H9 (cell line): ENCODE measurements around the gene RPRD2. TPM values are rescaled to one million over a fixed set of nuclear protein-coding genes. Genes with fewer than 3 reads are reported as not detected.

Source experiments
- DNase-seq: peaks from one replicate; pipeline ENCODE4 v3.0.0-alpha.2; 2017
- H2AFZ ChIP-seq: one replicate; pipeline ENCODE4 v1.6.1; 2013; ENCODE audit warnings: mild to moderate bottlenecking, low read length, control low read depth, moderate library complexity
- H2AK5ac ChIP-seq: 2 replicates; pipeline ENCODE4 v1.6.1; 2013; ENCODE audit warnings: low read length, control low read depth, mixed read lengths; ENCODE audit not compliant: insufficient read length
- H2BK120ac ChIP-seq: one replicate; pipeline ENCODE4 v1.6.1; 2013; ENCODE audit warnings: low read depth, mild to moderate bottlenecking, low read length, control low read depth, inconsistent platforms; ENCODE audit not compliant: poor library complexity, severe bottlenecking
- H2BK12ac ChIP-seq: 2 replicates; pipeline ENCODE4 v1.6.1; 2013; ENCODE audit warnings: low read length, control low read depth, mixed read lengths, low read depth; ENCODE audit not compliant: insufficient read length
- H2BK15ac ChIP-seq: 2 replicates; pipeline ENCODE4 v1.6.1; 2013; ENCODE audit warnings: low read depth, low read length, control low read depth
- H2BK20ac ChIP-seq: one replicate; pipeline ENCODE4 v1.6.1; 2013; ENCODE audit warnings: low read depth, mild to moderate bottlenecking, low read length, control low read depth, inconsistent platforms; ENCODE audit not compliant: poor library complexity, severe bottlenecking
- H2BK5ac ChIP-seq: 2 replicates; pipeline ENCODE4 v1.6.1; 2013; ENCODE audit warnings: low read length, control low read depth, mixed read lengths; ENCODE audit not compliant: insufficient read length
- H3K14ac ChIP-seq: 2 replicates; pipeline ENCODE4 v1.6.1; 2013; ENCODE audit warnings: low read length, control low read depth; ENCODE audit not compliant: insufficient read depth
- H3K18ac ChIP-seq: 2 replicates; pipeline ENCODE4 v1.6.1; 2013; ENCODE audit warnings: low read depth, mild to moderate bottlenecking, mixed read lengths, low read length, control low read depth; ENCODE audit not compliant: insufficient read length
- H3K23ac ChIP-seq: 2 replicates; pipeline ENCODE4 v1.6.1; 2013; ENCODE audit warnings: low read length, control low read depth, mixed read lengths, low read depth; ENCODE audit not compliant: insufficient read length
- H3K23me2 ChIP-seq: 2 replicates; pipeline ENCODE4 v1.6.1; 2013; ENCODE audit warnings: low read depth, mild to moderate bottlenecking, mixed read lengths, low read length, control low read depth; ENCODE audit not compliant: insufficient read length, poor library complexity, severe bottlenecking
- H3K27ac ChIP-seq: 2 replicates; pipeline ENCODE4 v1.5.1; 2013; ENCODE audit warnings: low read length, control low read depth, mixed read lengths, low read depth; ENCODE audit not compliant: insufficient read length
- H3K27me3 ChIP-seq: 2 replicates; pipeline ENCODE4 v1.6.1; 2013; ENCODE audit warnings: low read length, control low read depth, inconsistent platforms; ENCODE audit not compliant: insufficient read depth
- H3K4ac ChIP-seq: 2 replicates; pipeline ENCODE4 v1.6.1; 2013; ENCODE audit warnings: low read depth, mild to moderate bottlenecking, control low read depth, inconsistent platforms, low read length, moderate library complexity
- H3K4me1 ChIP-seq: 2 replicates; pipeline ENCODE4 v1.6.1; 2013; ENCODE audit warnings: low read length, control low read depth, inconsistent platforms; ENCODE audit not compliant: insufficient read depth
- H3K4me2 ChIP-seq: 2 replicates; pipeline ENCODE4 v1.6.1; 2013; ENCODE audit warnings: low read length, control low read depth, mixed read lengths; ENCODE audit not compliant: insufficient read length, insufficient read depth
- H3K56ac ChIP-seq: 2 replicates; pipeline ENCODE4 v1.6.1; 2013; ENCODE audit warnings: low read depth, mild to moderate bottlenecking, mixed read lengths, low read length, control low read depth; ENCODE audit not compliant: insufficient read length
- H3K79me1 ChIP-seq: 2 replicates; pipeline ENCODE4 v1.6.1; 2013; ENCODE audit warnings: low read depth, mild to moderate bottlenecking, moderate library complexity, low read length, control low read depth, inconsistent platforms; ENCODE audit not compliant: insufficient read depth, poor library complexity, severe bottlenecking
- H3K79me2 ChIP-seq: 2 replicates; pipeline ENCODE4 v1.6.1; 2013; ENCODE audit warnings: low read length, control low read depth, inconsistent platforms; ENCODE audit not compliant: insufficient read depth
- H3K9ac ChIP-seq: 2 replicates; pipeline ENCODE4 v1.6.1; 2013; ENCODE audit warnings: low read length, control low read depth, mixed read lengths; ENCODE audit not compliant: insufficient read length; ENCODE audit errors: extremely low read depth
- H3K9me3 ChIP-seq: one replicate; pipeline ENCODE4 v1.6.1; 2013; ENCODE audit warnings: low read depth, low read length, inconsistent platforms; ENCODE audit not compliant: control insufficient read depth
- H3T11ph ChIP-seq: one replicate; pipeline ENCODE4 v1.6.1; 2013; ENCODE audit warnings: mild to moderate bottlenecking, low read length, control low read depth, inconsistent platforms
- H4K20me1 ChIP-seq: one replicate; pipeline ENCODE4 v1.6.1; 2013; ENCODE audit not compliant: control insufficient read depth, insufficient read length, insufficient read depth
- H4K5ac ChIP-seq: 2 replicates; pipeline ENCODE4 v1.6.1; 2013; ENCODE audit warnings: low read depth, mild to moderate bottlenecking, mixed read lengths, low read length, control low read depth; ENCODE audit not compliant: insufficient read length
- H4K8ac ChIP-seq: replicated peaks from 2 replicates; pipeline ENCODE4 v1.6.1; 2013; ENCODE audit warnings: low read length, control low read depth, mixed read lengths, low read depth; ENCODE audit not compliant: insufficient read length
- H4K91ac ChIP-seq: 2 replicates; pipeline ENCODE4 v1.6.1; 2013; ENCODE audit warnings: low read depth, mild to moderate bottlenecking, moderate library complexity, mixed read lengths, low read length, control low read depth; ENCODE audit not compliant: insufficient read length
- H3K27ac Mint-ChIP-seq, 3 experiments: 2 replicates in 2 of 3; 3 replicates in 1 of 3; pipeline ENCODE4 v1.8.0; 2020 to 2021; ENCODE audit warnings: mixed read lengths in 3 of 3, mild to moderate bottlenecking in 1 of 3, moderate library complexity in 1 of 3
- H3K27me3 Mint-ChIP-seq: 2 replicates; pipeline ENCODE4 v1.8.0; 2021; ENCODE audit warnings: low read depth, mild to moderate bottlenecking, moderate library complexity, mixed read lengths
- H3K36me3 Mint-ChIP-seq, 3 experiments: 2 replicates in 2 of 3; 3 replicates in 1 of 3; pipeline ENCODE4 v1.8.0; 2020 to 2021; ENCODE audit warnings: low read depth in 3 of 3, mixed read lengths in 3 of 3; ENCODE audit not compliant: insufficient read depth in 1 of 3
- H3K4me1 Mint-ChIP-seq, 2 experiments: 2 replicates each; pipeline ENCODE4 v1.8.0; 2020; ENCODE audit warnings: mixed read lengths in 2 of 2
- H3K4me3 Mint-ChIP-seq, 2 experiments: 2 replicates in 1 of 2; 3 replicates in 1 of 2; pipeline ENCODE4 v1.8.0; 2020 to 2021; ENCODE audit warnings: mild to moderate bottlenecking in 2 of 2, mixed read lengths in 2 of 2, moderate library complexity in 1 of 2
- H3K9me3 Mint-ChIP-seq, 2 experiments: 2 replicates in 1 of 2; 3 replicates in 1 of 2; pipeline ENCODE4 v1.8.0; 2020; ENCODE audit warnings: mild to moderate bottlenecking in 2 of 2, mixed read lengths in 2 of 2, moderate library complexity in 1 of 2
- WGBS: extraction: QIAGEN DNeasy Blood & Tissue Kit; methylation state at CpG from one replicate; pipeline ENCODE4 v1.1.7; 2013; ENCODE audit warnings: missing lambda C conversion rate, low lambda C conversion rate, mixed read lengths; ENCODE audit not compliant: insufficient read length; ENCODE audit errors: extremely low coverage; 5-methylcytosine and 5-hydroxymethylcytosine counted together
- total RNA-seq: library from RNA; stranded (reverse); gene quantifications from 2 replicates; pipeline ENCODE4 v1.2.1, GENCODE V29; 2021
- TF ChIP-seq, protein P1 (sequence below): fragments of 200-600 bp; sonication (generic); conservative IDR thresholded peaks from 3 replicates; pipeline ENCODE4 v1.8.0; 2021; ENCODE audit warnings: antibody characterized with exemption, mild to moderate bottlenecking

Gene RPRD2
- total RNA-seq, 1 experiment from 2014 or later, result 39.0 TPM

DNA sequence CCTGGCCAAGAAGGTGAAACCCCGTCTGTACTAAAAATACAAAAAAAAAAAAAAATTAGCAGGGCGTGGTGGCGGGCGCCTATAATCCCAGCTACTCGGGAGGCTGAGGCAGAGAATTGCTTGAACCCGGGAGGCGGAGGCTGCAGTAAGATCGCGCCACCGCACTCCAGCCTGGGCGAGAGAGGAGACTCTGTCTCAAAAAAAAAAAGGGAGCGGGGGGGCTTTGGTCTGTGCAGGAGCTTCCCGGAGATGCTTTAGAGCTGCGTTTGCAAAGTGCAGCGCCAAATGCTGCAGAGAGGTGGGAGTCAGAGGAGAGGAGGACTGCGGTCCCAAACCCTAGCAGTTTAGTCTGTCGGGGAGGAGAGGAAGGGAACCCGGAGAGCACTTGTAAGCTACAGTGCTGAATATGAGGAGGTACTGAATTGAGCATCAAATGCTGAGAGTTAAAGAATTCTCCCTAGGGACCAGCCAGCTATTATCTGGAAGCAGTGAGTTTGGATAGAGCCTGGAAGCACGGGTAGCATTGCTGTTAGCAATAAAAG, 152.2 kb downstream of the RPRD2 start:
- H3K9me3 ChIP-seq, result no peaks in the 10 kb centered on the region
- peak overlapping the region; percentile 96 for H3K4me2 ChIP-seq
- H2BK15ac ChIP-seq, result no peak overlapping the region
- no peak overlapping the region for H4K8ac ChIP-seq
- H3K9ac ChIP-seq, result peak overlapping the region; percentile 46
- no peak overlapping the region for H2BK12ac ChIP-seq
- no peak overlapping the region for H2BK20ac ChIP-seq
- no CpG with 5 or more reads among the region's 19 CpGs for WGBS
- H3K4me1 ChIP-seq, result peaks cover 2% of the 10 kb centered on the region; the same call in 1 of the 2 replicates
- H3K9me3 Mint-ChIP-seq, result no peaks in the 10 kb centered on the region
- no peak overlapping the region for H3K18ac ChIP-seq
- no peak overlapping the region for H2AK5ac ChIP-seq
- H3K79me1 ChIP-seq, result no peaks in the 10 kb centered on the region
- peaks cover 2% of the 10 kb centered on the region for H4K20me1 ChIP-seq
- H3K27ac ChIP-seq, result no peak overlapping the region
- peaks cover 9 to 13% of the 10 kb centered on the region in 2 experiments for H3K4me1 Mint-ChIP-seq
- no peak overlapping the region for H3K14ac ChIP-seq
- no peak overlapping the region for H2AFZ ChIP-seq
- no peak overlapping the region for H3K23ac ChIP-seq
- peaks cover 0 to 11% (median 0%) of the 10 kb centered on the region in 3 experiments; a peak in 4 of 7 replicates for H3K36me3 Mint-ChIP-seq
- H3T11ph ChIP-seq, result no peak overlapping the region
- no peak overlapping the region for H4K5ac ChIP-seq
- H3K4ac ChIP-seq, result no peak overlapping the region
- H4K91ac ChIP-seq, result no peak overlapping the region
- peaks cover 12% of the 10 kb centered on the region for H3K23me2 ChIP-seq
- H3K27me3 ChIP-seq, result no peaks in the 10 kb centered on the region
- H3K27ac Mint-ChIP-seq, result peak overlapping the region in 1 of 3 experiments; percentile 59; a peak in 2 of 7 replicates
- peak; percentile 41 for DNase-seq
- TF ChIP-seq, protein P1, sequence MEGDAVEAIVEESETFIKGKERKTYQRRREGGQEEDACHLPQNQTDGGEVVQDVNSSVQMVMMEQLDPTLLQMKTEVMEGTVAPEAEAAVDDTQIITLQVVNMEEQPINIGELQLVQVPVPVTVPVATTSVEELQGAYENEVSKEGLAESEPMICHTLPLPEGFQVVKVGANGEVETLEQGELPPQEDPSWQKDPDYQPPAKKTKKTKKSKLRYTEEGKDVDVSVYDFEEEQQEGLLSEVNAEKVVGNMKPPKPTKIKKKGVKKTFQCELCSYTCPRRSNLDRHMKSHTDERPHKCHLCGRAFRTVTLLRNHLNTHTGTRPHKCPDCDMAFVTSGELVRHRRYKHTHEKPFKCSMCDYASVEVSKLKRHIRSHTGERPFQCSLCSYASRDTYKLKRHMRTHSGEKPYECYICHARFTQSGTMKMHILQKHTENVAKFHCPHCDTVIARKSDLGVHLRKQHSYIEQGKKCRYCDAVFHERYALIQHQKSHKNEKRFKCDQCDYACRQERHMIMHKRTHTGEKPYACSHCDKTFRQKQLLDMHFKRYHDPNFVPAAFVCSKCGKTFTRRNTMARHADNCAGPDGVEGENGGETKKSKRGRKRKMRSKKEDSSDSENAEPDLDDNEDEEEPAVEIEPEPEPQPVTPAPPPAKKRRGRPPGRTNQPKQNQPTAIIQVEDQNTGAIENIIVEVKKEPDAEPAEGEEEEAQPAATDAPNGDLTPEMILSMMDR, result no peak; the same call in 2 of the 3 replicates
- peak overlapping the region; percentile 91 for H3K4me3 Mint-ChIP-seq
- H2BK120ac ChIP-seq, result no peak overlapping the region
- no peaks in the 10 kb centered on the region for H3K79me2 ChIP-seq
- H2BK5ac ChIP-seq, result no peak overlapping the region
- peaks cover 1% of the 10 kb centered on the region; the same call in 1 of the 2 replicates for H3K27me3 Mint-ChIP-seq
- H3K56ac ChIP-seq, result no peak overlapping the region
